GM12892 (cell line): ENCODE results near the gene DPYSL4.

ENCODE experiments used
- POLR2A ChIP-seq: IDR thresholded peaks from 2 replicates; pipeline ENCODE4 v1.6.1; 2011; ENCODE audit warnings: low read depth, low read length, control low read depth
- POLR2AphosphoS5 ChIP-seq: IDR thresholded peaks from 2 replicates; pipeline ENCODE4 v1.6.1; 2011; ENCODE audit warnings: low read depth, low read length, control low read depth
- TAF1 ChIP-seq: IDR thresholded peaks from 2 replicates; pipeline ENCODE4 v1.6.1; 2011; ENCODE audit warnings: low read depth, mild to moderate bottlenecking, control low read depth, low read length, borderline replicate concordance

GRCh38 chr10:132194726-132195125, 8.0 kb downstream of the DPYSL4 start:
- TF ChIP-seq POLR2A: no peak
- no peak for TF ChIP-seq TAF1
- no peak for TF ChIP-seq POLR2AphosphoS5
